Right cardiac atrium (tissue), 5 donors: ENCODE data around the gene WFDC12. TPM values are rescaled to one million over a fixed set of nuclear protein-coding genes. Genes with fewer than 3 reads are reported as not detected.

Source experiments
- ATAC-seq, 2 donors: fragments of 200-7000 bp; cut with Tn5 transposase; one replicate each; pipeline versions ENCODE4 v1.8.0 to v1.9.1; 2020; ENCODE audit warnings: moderate library complexity in 2 of 2, mild to moderate bottlenecking in 1 of 2
- DNase-seq, 3 donors: peaks; one replicate each; pipeline ENCODE4 v3.0.0-alpha.2; 2020
- H3K27ac ChIP-seq: one replicate; pipeline ENCODE4 v1.5.1; 2013; ENCODE audit warnings: mild to moderate bottlenecking, low read length, control low read depth, moderate library complexity
- H3K27me3 ChIP-seq: one replicate; pipeline ENCODE4 v1.6.1; 2013; ENCODE audit not compliant: control insufficient read depth, insufficient read depth
- H3K4me1 ChIP-seq: one replicate; pipeline ENCODE4 v1.6.1; 2013; ENCODE audit warnings: low read length; ENCODE audit not compliant: control insufficient read depth, insufficient read depth
- H3K4me3 ChIP-seq: one replicate; pipeline ENCODE4 v1.5.1; 2013; ENCODE audit warnings: low read length, control low read depth
- H3K9me3 ChIP-seq: one replicate; pipeline ENCODE4 v1.6.1; 2013; ENCODE audit warnings: low read length; ENCODE audit not compliant: control insufficient read depth
- WGBS: extraction: QIAGEN DNeasy Blood & Tissue Kit; methylation state at CpG from one replicate; pipeline ENCODE4 v1.1.7; 2013; 5-methylcytosine and 5-hydroxymethylcytosine counted together
- intact Hi-C, 4 donors: fragments of 100-400 bp; cut with DNase I; formaldehyde crosslinking; loops; one replicate each; pipeline versions ENCODE4 v1.11.0 to v1.14.0; 2022 to 2023
- polyA plus RNA-seq: library from polyadenylated mRNA; stranded (reverse); fragments of 200-250 nt; gene quantifications from one replicate; pipeline ENCODE4 v1.2.3, GENCODE V29; 2013
- total RNA-seq, 4 donors: library from RNA; stranded (reverse); fragmentation: NEBNext Ultra II Directional; extraction: Animal tissue kit (Norgen Biotek cat#: 25700); gene quantifications; one replicate each; pipeline ENCODE4 v1.2.1, GENCODE V29; 2021
- donor health status: healthy with polysubstance abuse.
- donor health status: DM: no; HTN: yes; CAD: no.
- donor health status: DM: no; HTN: no; CAD: no.
- donor health status: DM: no; HTN: yes; CAD: no; lungs with severe emphysema.
- donor health status: DM: yes; HTN: yes; CAD: no.

The WFDC12 gene
- total and polyA plus RNA-seq, 5 donors = not detected

- WGBS = 94% methylated on average over 3 of the region's 3 CpGs
- intact Hi-C loops = loop anchor here in 2 of 4 donors (10.0 kb wide), 2 partner anchors 46 to 86 kb away; no protein-coding TSS in a partner anchor
- H3K4me1 ChIP-seq = no peaks in the 10 kb centered on the region
- no peak overlapping the region for H3K27ac ChIP-seq
- no peak overlapping the region for H3K4me3 ChIP-seq
- ATAC-seq (no peak), DNase-seq (no peak)
- H3K27me3 ChIP-seq = no peaks in the 10 kb centered on the region
- H3K9me3 ChIP-seq = no peaks in the 10 kb centered on the region
Observed at GRCh38 chr20:45090481-45090880, 33.8 kb downstream of the WFDC12 start.

DNA sequence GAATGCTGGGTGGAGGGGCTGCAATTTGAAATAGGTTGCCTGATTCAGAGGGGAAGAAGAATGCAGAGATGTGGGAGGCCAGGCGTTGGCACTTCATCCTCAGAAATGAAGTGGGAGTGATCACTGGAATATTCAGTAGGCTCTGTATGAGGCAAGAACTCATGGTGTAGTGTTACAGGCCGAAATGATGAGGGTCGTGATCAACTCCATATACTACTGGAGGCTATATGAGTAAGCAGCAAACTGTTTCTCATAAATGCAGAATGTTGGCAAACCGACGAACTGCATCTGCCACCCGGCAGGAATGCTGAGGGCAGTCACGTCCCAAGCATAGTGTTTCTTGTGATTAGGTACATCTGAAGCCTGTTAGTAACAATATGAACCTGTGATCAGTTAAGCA, 36.0 kb downstream of the WFDC12 start:
- intact Hi-C loops = no loop called here
- Histone ChIP-seq H3K27ac (no peak overlapping the region), H3K4me3 (no peak overlapping the region), H3K27me3 (no peaks in the 10 kb centered on the region), H3K4me1 (no peaks in the 10 kb centered on the region), H3K9me3 (no peaks in the 10 kb centered on the region)
- WGBS = 71% methylated on average over 7 of the region's 7 CpGs
- ATAC-seq = no peak
- no peak for DNase-seq

- Histone ChIP-seq H3K4me1 (no peaks in the 10 kb centered on the region), H3K27ac (no peak overlapping the region), H3K4me3 (no peak overlapping the region), H3K27me3 (no peaks in the 10 kb centered on the region), H3K9me3 (no peaks in the 10 kb centered on the region)
- 58% methylated on average over 1 of the region's 1 CpG for WGBS
- intact Hi-C loops = no loop called here
- no peak for ATAC-seq
- no peak for DNase-seq
Observed at GRCh38 chr20:45087814-45088213, 36.5 kb downstream of the WFDC12 start.

- no peak overlapping the region for H3K27ac ChIP-seq
- no peaks in the 10 kb centered on the region for H3K4me1 ChIP-seq
- 76% methylated on average over 3 of the region's 3 CpGs for WGBS
- ATAC-seq (no peak), DNase-seq (no peak)
- intact Hi-C loops = no loop called here
- H3K9me3 ChIP-seq = no peaks in the 10 kb centered on the region
- no peaks in the 10 kb centered on the region for H3K27me3 ChIP-seq
- no peak overlapping the region for H3K4me3 ChIP-seq
Observed at GRCh38 chr20:45087097-45087790, 37.0 kb downstream of the WFDC12 start.

- Histone ChIP-seq H3K27me3 (no peaks in the 10 kb centered on the region), H3K27ac (no peak overlapping the region), H3K4me3 (no peak overlapping the region), H3K4me1 (no peaks in the 10 kb centered on the region), H3K9me3 (no peaks in the 10 kb centered on the region)
- intact Hi-C loops = no loop called here
- DNase-seq (no peak), ATAC-seq (no peak)
- 95% methylated on average over 1 of the region's 1 CpG for WGBS
Observed at GRCh38 chr20:45085867-45086266, 38.4 kb downstream of the WFDC12 start.

DNA sequence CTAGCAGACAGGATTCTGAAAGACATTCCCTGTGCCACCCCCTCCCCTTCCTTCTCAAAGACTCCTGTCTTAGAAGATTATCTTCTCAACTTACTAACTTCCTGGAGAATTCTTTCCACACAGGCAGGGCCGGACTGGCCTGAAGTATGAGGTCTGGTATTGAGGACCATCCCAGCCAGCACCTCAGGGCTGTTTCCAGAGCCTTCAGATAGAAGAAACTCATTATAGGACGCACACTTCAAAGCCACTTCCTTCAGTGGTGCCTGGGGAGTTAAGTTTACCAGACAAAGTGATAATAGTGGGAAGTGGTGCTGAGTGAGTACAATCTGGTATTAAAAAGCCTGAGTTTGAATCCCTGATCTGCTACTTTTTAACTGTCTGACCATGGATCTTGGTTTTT, 39.0 kb downstream of the WFDC12 start:
- intact Hi-C loops = no loop called here
- DNase-seq = no peak
- Histone ChIP-seq H3K9me3 (no peaks in the 10 kb centered on the region), H3K4me3 (no peak overlapping the region), H3K27ac (no peak overlapping the region), H3K27me3 (no peaks in the 10 kb centered on the region), H3K4me1 (no peaks in the 10 kb centered on the region)
- no peak for ATAC-seq
- WGBS = 44% methylated on average over 2 of the region's 2 CpGs

- intact Hi-C loops = no loop called here
- WGBS = 96% methylated on average over 1 of the region's 1 CpG
Observed at GRCh38 chr20:45083127-45083526, 41.1 kb downstream of the WFDC12 start.

DNA sequence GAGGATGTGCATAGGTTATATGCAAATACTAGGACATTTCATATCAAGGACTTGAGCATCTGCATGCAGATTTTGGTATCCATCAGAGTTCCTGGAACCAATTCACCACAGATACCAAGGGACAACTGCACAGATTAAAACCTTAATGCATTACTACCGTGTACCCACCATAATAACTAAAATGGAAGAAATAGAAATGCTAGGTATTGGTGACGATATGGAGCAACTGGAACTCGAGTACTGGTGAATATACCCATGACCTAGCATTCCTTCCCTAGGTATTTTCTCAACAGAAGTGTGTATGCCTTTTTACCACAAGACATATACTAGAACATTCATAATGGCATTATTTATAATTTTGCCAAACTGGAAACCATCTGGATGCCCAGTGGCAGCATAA, 41.8 kb downstream of the WFDC12 start:
- no peak overlapping the region for H3K4me3 ChIP-seq
- 97% methylated on average over 3 of the region's 3 CpGs for WGBS
- DNase-seq = no peak
- intact Hi-C loops = no loop called here
- no peaks in the 10 kb centered on the region for H3K4me1 ChIP-seq
- H3K27me3 ChIP-seq = no peaks in the 10 kb centered on the region
- H3K27ac ChIP-seq = no peak overlapping the region
- no peaks in the 10 kb centered on the region for H3K9me3 ChIP-seq
- ATAC-seq = no peak

More at GRCh38 chr20:45083127-45083526, 41.1 kb downstream of the WFDC12 start:
- DNase-seq = no peak
- Histone ChIP-seq H3K9me3 (no peaks in the 10 kb centered on the region), H3K27ac (no peak overlapping the region), H3K4me3 (no peak overlapping the region), H3K27me3 (no peaks in the 10 kb centered on the region), H3K4me1 (no peaks in the 10 kb centered on the region)
- no peak for ATAC-seq

- DNase-seq = no peak
- ATAC-seq = no peak
- H3K27me3 ChIP-seq = no peaks in the 10 kb centered on the region
- no peaks in the 10 kb centered on the region for H3K9me3 ChIP-seq
- H3K4me1 ChIP-seq = no peaks in the 10 kb centered on the region
- WGBS = 85% methylated on average over 5 of the region's 5 CpGs
- H3K27ac ChIP-seq = no peak overlapping the region
- intact Hi-C loops = no loop called here
- no peak overlapping the region for H3K4me3 ChIP-seq
Observed at GRCh38 chr20:45080867-45081624, 43.2 kb downstream of the WFDC12 start.

DNA sequence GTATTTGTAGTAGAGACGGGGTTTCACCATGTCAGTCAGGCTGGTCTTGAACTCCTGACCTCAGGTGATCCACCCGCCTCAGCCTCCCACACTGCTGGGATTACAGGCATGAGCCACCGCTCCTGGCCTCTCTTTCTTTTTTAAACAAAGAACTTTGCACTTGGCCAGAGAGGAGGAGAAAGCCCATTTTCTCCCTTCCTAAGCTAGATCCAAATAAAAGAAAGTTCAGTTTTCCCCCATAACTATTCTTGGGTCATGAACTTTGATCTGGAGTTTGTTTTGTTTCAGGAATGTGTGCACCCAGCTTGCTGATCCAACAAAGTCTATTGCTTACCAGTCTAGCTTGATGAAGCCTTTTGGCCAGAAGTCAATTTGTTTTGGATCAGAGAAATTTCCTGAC, 46.7 kb downstream of the WFDC12 start:
- intact Hi-C loops = no loop called here
- no peak for DNase-seq
- Histone ChIP-seq H3K4me3 (no peak overlapping the region), H3K27ac (no peak overlapping the region), H3K9me3 (no peaks in the 10 kb centered on the region), H3K4me1 (no peaks in the 10 kb centered on the region), H3K27me3 (no peaks in the 10 kb centered on the region)
- no peak for ATAC-seq
- 88% methylated on average over 3 of the region's 3 CpGs for WGBS
